K562 (cell line): Measurements from ENCODE around the gene FYB1. TPM values are rescaled to one million over a fixed set of nuclear protein-coding genes. Genes with fewer than 3 reads are reported as not detected.

Experiments used
- FOS ChIP-seq: IDR thresholded peaks from 3 replicates; pipeline ENCODE4 v1.6.1; 2011; ENCODE audit not compliant: insufficient read length; ENCODE audit errors: extremely low read depth
- FOSL1 ChIP-seq: fragments of 200-800 bp; sonication (Bioruptor generic); conservative IDR thresholded peaks from 2 replicates; pipeline ENCODE4 v1.6.1; 2016; ENCODE audit warnings: missing genetic modification characterization, missing compliant biosample characterization
- HDAC8 ChIP-seq: fragments of 450-650 bp; IDR thresholded peaks from 2 replicates; pipeline ENCODE4 v1.6.1; 2016; ENCODE audit warnings: mild to moderate bottlenecking, missing genetic modification characterization, moderate library complexity, missing compliant biosample characterization
- NEUROD1 ChIP-seq: fragments of 150-350 bp; IDR thresholded peaks from 2 replicates; pipeline ENCODE4 v1.6.1; 2014; ENCODE audit warnings: borderline replicate concordance, low read length, low read depth; ENCODE audit not compliant: partially characterized antibody
- PHB ChIP-seq: fragments of 250-450 bp; sonication (Bioruptor Pico); IDR thresholded peaks from 2 replicates; pipeline ENCODE4 v1.5.0; 2021
- POLR2AphosphoS5 ChIP-seq: IDR thresholded peaks from 2 replicates; pipeline ENCODE4 v1.6.1; 2011; ENCODE audit warnings: mild to moderate bottlenecking, low read depth, low read length, moderate library complexity; ENCODE audit not compliant: control insufficient read depth, insufficient read depth
- RREB1 ChIP-seq: fragments of 250-450 bp; sonication (Bioruptor Pico); IDR thresholded peaks from 2 replicates; pipeline ENCODE4 v1.4.0; 2020
- SMAD4 ChIP-seq: fragments of 250-450 bp; sonication (Bioruptor Pico); conservative IDR thresholded peaks from 2 replicates; pipeline ENCODE4 v1.8.0; 2021; ENCODE audit warnings: inconsistent platforms, mild to moderate bottlenecking, moderate library complexity
- SUPT5H ChIP-seq: fragments of 450-650 bp; IDR thresholded peaks from 2 replicates; pipeline ENCODE4 v1.6.1; 2016
- TBP ChIP-seq: optimal IDR thresholded peaks from 2 replicates; pipeline ENCODE3; 2011; ENCODE audit warnings: low read depth, low read length, improper control_type of control experiment
- TFAP4 ChIP-seq: sonication (generic); formaldehyde crosslinking; IDR thresholded peaks from 2 replicates; pipeline ENCODE4 v1.8.0; 2022; ENCODE audit warnings: missing genetic modification reagents, mild to moderate bottlenecking, moderate library complexity, borderline replicate concordance
- TRIM25 ChIP-seq: fragments of 450-650 bp; IDR thresholded peaks from 2 replicates; pipeline ENCODE4 v1.7.0; 2016; ENCODE audit warnings: borderline replicate concordance
- ZMIZ1 ChIP-seq, 2 experiments: fragments of 150-350 bp in 1 of 2; IDR thresholded peaks; 2 replicates each; pipeline ENCODE4 v1.6.1; 2012 to 2016; ENCODE audit warnings: low read depth in 2 of 2, low read length in 2 of 2, mild to moderate bottlenecking in 1 of 2, moderate library complexity in 1 of 2
- ZNF12 ChIP-seq: sonication (generic); formaldehyde crosslinking; IDR thresholded peaks from 2 replicates; pipeline ENCODE4 v1.4.0; 2020; ENCODE audit warnings: mild to moderate bottlenecking, missing genetic modification reagents
- ZNF212 ChIP-seq: fragments of 450-650 bp; formaldehyde crosslinking; IDR thresholded peaks from 2 replicates; pipeline ENCODE4 v1.4.0; 2020; ENCODE audit warnings: mild to moderate bottlenecking
- ZNF354B ChIP-seq: fragments of 250-450 bp; sonication (Bioruptor Pico); IDR thresholded peaks from 2 replicates; pipeline ENCODE4 v1.4.0; 2020
- ZNF644 ChIP-seq: fragments of 200-800 bp; sonication (Bioruptor generic); IDR thresholded peaks from 2 replicates; pipeline ENCODE4 v1.6.1; 2016; ENCODE audit warnings: low read depth, missing genetic modification characterization, missing compliant biosample characterization
- ZNF778 ChIP-seq: fragments of 450-650 bp; formaldehyde crosslinking; IDR thresholded peaks from 2 replicates; pipeline ENCODE4 v1.4.0; 2020; ENCODE audit warnings: mild to moderate bottlenecking, moderate library complexity
- polyA plus RNA-seq, 8 experiments: library from polyadenylated mRNA; depleted of rRNA in 4 of 8; stranded (reverse) in 5 of 8; unstranded in 3 of 8; fragments of >200 nt; fragmentation: Nextera tagmentation in 2 of 8; fragmentation: Illumina TruSeq in 1 of 8; extraction: Ambion mirVana in 2 of 8; extraction: Trizol in 1 of 8; gene quantifications; 2 replicates each; pipeline versions ENCODE4 v1.2.1 to v1.2.3, GENCODE V29; 2011 to 2014; ENCODE audit warnings: inconsistent platforms in 1 of 8, missing spikeins in 1 of 8
- total RNA-seq, 7 experiments: library from RNA; depleted of rRNA in 6 of 7; stranded (reverse); fragments of >200 nt in 6 of 7; fragmentation: Illumina TruSeq in 2 of 7; extraction: Trizol in 2 of 7; gene quantifications; 2 replicates each; pipeline versions ENCODE4 v1.2.1 to v1.2.3, GENCODE V29; 2011 to 2021; ENCODE audit warnings: low replicate concordance in 1 of 7

FYB1 gene
- total and polyA plus RNA-seq, 9 of the 15 experiments (the other 6 are each of a cell fraction or from before 2014, with no cell fraction given) = 4.7 to 31.5 (median 9.7) TPM

- no peak for TF ChIP-seq RREB1 (CRISPR knock-in tag)
- no peak for TF ChIP-seq TFAP4 (CRISPR knock-in tag)
- TF ChIP-seq FOS = no peak
- no peak for TF ChIP-seq ZNF12
- TF ChIP-seq PHB = no peak
- TF ChIP-seq FOSL1 (tag) = peak; percentile 67
- TF ChIP-seq POLR2AphosphoS5 = peak; percentile 60
- TF ChIP-seq TBP = no peak
- no peak for TF ChIP-seq ZNF354B
- no peak for TF ChIP-seq SMAD4 (CRISPR knock-in tag)
- TF ChIP-seq ZMIZ1 (IDR thresholded peaks at IDR 0.05; ENCODE audit: low read depth in 2 of 2, low read length in 2 of 2) = 0 out of 4 replicates have a peak, but pooled peaks of 1 of the 2 experiments have one; percentile 24
- TF ChIP-seq HDAC8 (tag) = no peak
- TF ChIP-seq TRIM25 = no peak
- no peak for TF ChIP-seq SUPT5H
- no peak for TF ChIP-seq ZNF212 (CRISPR knock-in tag)
- TF ChIP-seq NEUROD1 = no peak
- no peak; the same call in 1 of the 2 replicates for TF ChIP-seq ZNF644 (tag)
- TF ChIP-seq ZNF778 = no peak
Measured at GRCh38 chr5:39117401-39117800, 102.0 kb downstream of the FYB1 start (continued).
